Ovary (tissue), 3 donors: Measurements from ENCODE around the gene CERK.

Experiments used
- CTCF ChIP-seq, 3 donors: fragments of 450-650 bp in 2 of 3; fragments of 200-600 bp in 1 of 3; IDR thresholded peaks; one replicate each; pipeline versions ENCODE4 v1.5.1 to v1.8.0; 2016 to 2022; ENCODE audit warnings: antibody characterized with exemption in 3 of 3, mild to moderate bottlenecking in 1 of 3
- EP300 ChIP-seq: sonication (generic); formaldehyde crosslinking; IDR thresholded peaks from one replicate; pipeline ENCODE4 v1.6.1; 2017; ENCODE audit warnings: antibody characterized with exemption
- donor health status: DM: no; HTN: no; CAD: no.

- no peak for TF ChIP-seq CTCF (IDR thresholded peaks at IDR 0.05)
- TF ChIP-seq EP300, result no peak
These were observed 9.6 kb upstream of the CERK start for GRCh38 chr22:46747646-46748045.
